OCI-LY7 (cell line): ENCODE data around the gene ARMC12. TPM values are rescaled to one million over a fixed set of nuclear protein-coding genes. Genes with fewer than 3 reads are reported as not detected.

Experiments
- BruUV-seq: library from RNA; stranded (reverse); fragments of 400-500 nt; replicated peaks from 2 replicates; lab custom pipeline; 2021; lab: Mats Ljungman, UMichigan
- CTCF ChIA-PET: fragments of 300-600 bp; sonication (Branson Sonifier 250); formaldehyde crosslinking; loops from one replicate; lab custom pipeline; 2022; ENCODE audit warnings: antibody characterized with exemption; ENCODE audit not compliant: unreplicated experiment; lab: Charles Lee
- POLR2A ChIA-PET: fragments of 300-600 bp; sonication (Branson Sonifier 250); formaldehyde crosslinking; loops from one replicate; lab custom pipeline; 2022; ENCODE audit warnings: antibody characterized with exemption; lab: Charles Lee
- DNase-seq: peaks from one replicate; pipeline ENCODE4 v3.0.0-alpha.2; 2015; ENCODE audit warnings: low spot score
- H2AFZ ChIP-seq: fragments of 200-600 bp; sonication (generic), shearing (Covaris generic); 2 replicates; pipeline ENCODE4 v1.6.1; 2014; ENCODE audit warnings: mild to moderate bottlenecking, antibody characterized with exemption, low read length, moderate library complexity
- H3K27ac ChIP-seq: fragments of 200-600 bp; sonication (generic); 2 replicates; pipeline ENCODE4 v1.5.1; 2014; ENCODE audit warnings: mixed run types, low read depth, mild to moderate bottlenecking, moderate library complexity, low read length, inconsistent platforms; ENCODE audit not compliant: poor library complexity, severe bottlenecking
- H3K36me3 ChIP-seq: fragments of 200-600 bp; sonication (generic); 2 replicates; pipeline ENCODE4 v1.6.1; 2014; ENCODE audit warnings: mild to moderate bottlenecking, antibody characterized with exemption, low read length, moderate library complexity, mixed read lengths; ENCODE audit not compliant: insufficient read depth
- H3K4me1 ChIP-seq: fragments of 200-600 bp; sonication (generic); 2 replicates; pipeline ENCODE4 v1.5.1; 2014; ENCODE audit warnings: mild to moderate bottlenecking, low read length; ENCODE audit not compliant: insufficient read depth, poor library complexity, severe bottlenecking
- H3K4me2 ChIP-seq: fragments of 200-600 bp; sonication (generic); 2 replicates; pipeline ENCODE4 v1.6.1; 2014; ENCODE audit warnings: mild to moderate bottlenecking, low read length
- H3K4me3 ChIP-seq: fragments of 200-600 bp; sonication (generic); 2 replicates; pipeline ENCODE4 v1.5.1; 2014; ENCODE audit warnings: mild to moderate bottlenecking, low read depth, low read length; ENCODE audit not compliant: poor library complexity, severe bottlenecking
- H3K79me2 ChIP-seq: fragments of 200-600 bp; sonication (generic); 2 replicates; pipeline ENCODE4 v1.6.1; 2016; ENCODE audit warnings: low read depth, mild to moderate bottlenecking, low read length, moderate library complexity, mixed read lengths; ENCODE audit not compliant: insufficient read depth
- H3K9me2 ChIP-seq: fragments of 200-600 bp; sonication (generic); 2 replicates; pipeline ENCODE4 v1.6.1; 2016; ENCODE audit warnings: mild to moderate bottlenecking, low read length, mixed read lengths; ENCODE audit not compliant: insufficient read depth
- H3K9me3 ChIP-seq: fragments of 200-600 bp; sonication (generic); 2 replicates; pipeline ENCODE4 v1.6.1; 2014; ENCODE audit warnings: mild to moderate bottlenecking, mixed run types, low read length, mixed read lengths
- H4K20me1 ChIP-seq: fragments of 200-600 bp; sonication (generic); 2 replicates; pipeline ENCODE4 v1.6.1; 2014; ENCODE audit warnings: mild to moderate bottlenecking, antibody characterized with exemption, low read length, moderate library complexity, mixed read lengths; ENCODE audit not compliant: insufficient read depth
- EZH2phosphoT487 ChIP-seq: fragments of 200-600 bp; sonication (generic); IDR thresholded peaks from 2 replicates; pipeline ENCODE4 v1.6.1; 2018; ENCODE audit warnings: low read depth, borderline replicate concordance, mild to moderate bottlenecking, mixed run types, antibody characterized with exemption, low read length, moderate library complexity, mixed read lengths
- intact Hi-C: fragments of 100-400 bp; cut with micrococcal nuclease; formaldehyde crosslinking; loops from one replicate; pipeline ENCODE4 v1.10.0; 2022; ENCODE audit not compliant: unreplicated experiment
- total RNA-seq, 2 experiments: library from RNA; depleted of rRNA in 1 of 2; stranded (reverse); fragments of >200 nt in 1 of 2; shearing (Covaris generic) in 1 of 2; gene quantifications; 2 replicates each; pipeline ENCODE4 v1.2.3, GENCODE V29; 2014 to 2022
- TF ChIP-seq, protein P1 (sequence below): fragments of 200-600 bp; sonication (generic); conservative IDR thresholded peaks from 2 replicates; pipeline ENCODE4 v1.5.1; 2014; ENCODE audit warnings: mild to moderate bottlenecking, antibody characterized with exemption, low read length, moderate library complexity, mixed read lengths

The ARMC12 gene
- total RNA-seq, 2 experiments from 2014 or later = 3.4 to 4.9 TPM

DNA sequence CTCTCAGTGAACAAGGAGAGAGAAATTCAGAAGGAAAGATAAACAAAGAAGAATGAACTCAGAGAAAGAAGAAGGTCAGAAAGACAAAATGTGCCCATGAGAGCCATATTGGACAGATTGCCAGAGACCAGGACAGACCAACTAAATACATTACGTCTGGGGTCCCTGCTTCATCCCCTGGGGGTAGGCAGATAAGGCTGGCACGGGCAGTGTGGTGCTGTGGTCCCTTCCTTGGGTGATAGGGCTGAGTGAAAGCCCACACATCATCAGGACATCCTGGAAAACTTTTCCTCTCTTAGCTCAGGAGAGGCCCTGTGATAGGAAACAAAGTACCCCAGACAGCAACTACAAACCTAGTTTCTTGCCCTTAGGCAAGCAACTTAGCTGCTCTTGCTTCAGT lies 13.2 kb upstream of the ARMC12 start:
- ChIA-PET CTCF (no interaction called here), POLR2A (no interaction called here)
- H3K9me3 ChIP-seq = no peaks in the 10 kb centered on the region
- no peak overlapping the region for H3K4me3 ChIP-seq
- intact Hi-C loops = no loop called here
- H3K9me2 ChIP-seq = no peaks in the 10 kb centered on the region
- H3K4me1 ChIP-seq = peaks cover 85% of the 10 kb centered on the region
- H3K27ac ChIP-seq = peak overlapping the region; percentile 32
- H2AFZ ChIP-seq = no peak overlapping the region
- H3K36me3 ChIP-seq = no peaks in the 10 kb centered on the region
- TF ChIP-seq, protein P1, sequence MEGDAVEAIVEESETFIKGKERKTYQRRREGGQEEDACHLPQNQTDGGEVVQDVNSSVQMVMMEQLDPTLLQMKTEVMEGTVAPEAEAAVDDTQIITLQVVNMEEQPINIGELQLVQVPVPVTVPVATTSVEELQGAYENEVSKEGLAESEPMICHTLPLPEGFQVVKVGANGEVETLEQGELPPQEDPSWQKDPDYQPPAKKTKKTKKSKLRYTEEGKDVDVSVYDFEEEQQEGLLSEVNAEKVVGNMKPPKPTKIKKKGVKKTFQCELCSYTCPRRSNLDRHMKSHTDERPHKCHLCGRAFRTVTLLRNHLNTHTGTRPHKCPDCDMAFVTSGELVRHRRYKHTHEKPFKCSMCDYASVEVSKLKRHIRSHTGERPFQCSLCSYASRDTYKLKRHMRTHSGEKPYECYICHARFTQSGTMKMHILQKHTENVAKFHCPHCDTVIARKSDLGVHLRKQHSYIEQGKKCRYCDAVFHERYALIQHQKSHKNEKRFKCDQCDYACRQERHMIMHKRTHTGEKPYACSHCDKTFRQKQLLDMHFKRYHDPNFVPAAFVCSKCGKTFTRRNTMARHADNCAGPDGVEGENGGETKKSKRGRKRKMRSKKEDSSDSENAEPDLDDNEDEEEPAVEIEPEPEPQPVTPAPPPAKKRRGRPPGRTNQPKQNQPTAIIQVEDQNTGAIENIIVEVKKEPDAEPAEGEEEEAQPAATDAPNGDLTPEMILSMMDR = no peak
- TF ChIP-seq EZH2phosphoT487 = no peak
- no peak for DNase-seq
- H3K79me2 ChIP-seq = peaks cover 11% of the 10 kb centered on the region; the same call in 1 of the 2 replicates
- H3K4me2 ChIP-seq = 0 out of 2 replicates have a peak overlapping the region, but pooled peaks have one; percentile 96
- BruUV-seq = no TSS peak
- H4K20me1 ChIP-seq = no peaks in the 10 kb centered on the region

DNA sequence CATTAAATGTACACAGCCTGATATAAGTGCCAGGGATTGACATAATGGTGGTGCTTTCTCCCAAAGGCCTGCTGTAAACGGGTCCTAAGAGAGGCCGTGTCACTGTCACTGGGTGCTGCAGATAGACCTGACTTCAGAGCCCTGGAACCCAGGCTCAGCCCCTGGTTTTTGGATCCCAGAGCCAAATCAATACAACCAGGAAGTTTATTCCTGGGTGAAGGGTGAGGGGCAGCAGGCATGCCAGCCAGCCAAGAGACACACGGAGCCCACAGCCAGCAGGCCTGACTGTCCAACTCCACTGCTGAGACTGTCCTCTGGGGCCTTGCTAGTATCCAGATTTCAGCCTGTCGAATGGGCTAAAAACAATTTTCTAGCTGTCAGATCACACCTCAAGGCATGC lies 12.8 kb upstream of the ARMC12 start:
- H3K4me3 ChIP-seq = no peak overlapping the region
- no TSS peak for BruUV-seq
- H3K36me3 ChIP-seq = no peaks in the 10 kb centered on the region
- peaks cover 85% of the 10 kb centered on the region for H3K4me1 ChIP-seq
- CTCF ChIA-PET = no interaction called here
- intact Hi-C loops = no loop called here
- H4K20me1 ChIP-seq = no peaks in the 10 kb centered on the region
- no peak for DNase-seq
- H2AFZ ChIP-seq = no peak overlapping the region
- H3K79me2 ChIP-seq = peaks cover 11% of the 10 kb centered on the region; the same call in 1 of the 2 replicates
- peak overlapping the region; percentile 96 for H3K4me2 ChIP-seq
- H3K9me2 ChIP-seq = no peaks in the 10 kb centered on the region
- TF ChIP-seq EZH2phosphoT487 = no peak
- TF ChIP-seq, protein P1 = no peak
- no peaks in the 10 kb centered on the region for H3K9me3 ChIP-seq
- POLR2A ChIA-PET = no interaction called here
- peak overlapping the region; percentile 32 for H3K27ac ChIP-seq

DNA sequence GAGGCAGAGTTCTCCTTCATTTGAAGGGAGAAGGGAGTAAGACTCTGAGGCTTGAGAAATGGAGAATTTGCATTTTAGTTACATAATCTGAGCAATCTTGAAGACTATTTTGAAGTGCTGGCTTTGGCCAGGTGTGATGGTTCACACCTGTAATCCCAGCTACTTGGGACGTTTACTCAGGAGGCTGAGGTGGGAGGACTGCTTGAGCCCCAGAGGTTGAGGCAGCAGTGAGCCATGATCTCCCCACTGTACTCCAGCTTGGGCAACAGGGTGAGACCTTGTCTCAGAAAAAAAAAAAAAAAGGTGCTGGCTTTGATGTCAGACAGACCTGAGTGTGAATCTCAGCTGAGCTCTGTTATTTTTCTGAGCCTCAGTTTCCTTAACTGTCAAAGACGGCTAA lies 12.4 kb upstream of the ARMC12 start:
- no peaks in the 10 kb centered on the region for H4K20me1 ChIP-seq
- H3K9me3 ChIP-seq = no peaks in the 10 kb centered on the region
- no peaks in the 10 kb centered on the region for H3K9me2 ChIP-seq
- intact Hi-C loops = no loop called here
- H3K27ac ChIP-seq = peak overlapping the region; percentile 32
- no peak overlapping the region for H3K4me3 ChIP-seq
- no peak overlapping the region for H2AFZ ChIP-seq
- ChIA-PET POLR2A (interaction anchor here (0.6 kb wide), 1 partner anchor 87 kb away, joined by 3 read pairs; no protein-coding TSS in a partner anchor), CTCF (no interaction called here)
- no TSS peak for BruUV-seq
- peaks cover 11% of the 10 kb centered on the region; the same call in 1 of the 2 replicates for H3K79me2 ChIP-seq
- peaks cover 85% of the 10 kb centered on the region for H3K4me1 ChIP-seq
- TF ChIP-seq EZH2phosphoT487 = no peak
- TF ChIP-seq, protein P1 = no peak
- no peaks in the 10 kb centered on the region for H3K36me3 ChIP-seq
- DNase-seq = no peak
- peak overlapping the region; percentile 96 for H3K4me2 ChIP-seq
